GM04504 (cell line): ENCODE data around the gene APBA2.

Experiments used
- DNase-seq: peaks from one replicate; pipeline ENCODE4 v3.0.0-alpha.2; 2012; ENCODE audit warnings: low read depth

The APBA2 gene

DNA sequence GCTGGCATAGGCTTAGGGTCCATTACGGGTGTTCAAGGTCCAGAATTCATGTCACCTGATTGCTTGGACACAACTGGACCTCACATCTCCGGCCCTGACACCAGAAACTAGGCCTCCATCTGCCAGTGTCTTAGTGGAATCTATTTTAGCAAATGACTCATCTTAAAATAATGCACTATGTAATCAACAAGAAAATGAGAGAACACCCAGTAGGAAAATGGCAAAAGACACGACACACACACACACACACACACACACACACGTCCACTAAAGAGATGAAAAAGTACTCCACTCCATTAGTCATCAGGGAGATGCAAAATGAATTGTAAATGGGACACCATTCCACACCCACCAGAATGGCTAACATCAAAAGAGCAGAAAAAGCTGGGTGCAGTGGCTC is 11.2 kb downstream of the APBA2 start:
- no peak for DNase-seq

- DNase-seq = no peak
These were observed 12.2 kb downstream of the APBA2 start for GRCh38 chr15:28897861-28898585.

- no peak for DNase-seq
These were observed 13.4 kb downstream of the APBA2 start for GRCh38 chr15:28899061-28899738.

GRCh38 chr15:28900041-28900891 is 14.5 kb downstream of the APBA2 start:
- DNase-seq = no peak

- DNase-seq = no peak
These were observed 15.3 kb downstream of the APBA2 start for GRCh38 chr15:28900892-28901586.

GRCh38 chr15:28901587-28901980 is 15.8 kb downstream of the APBA2 start:
- DNase-seq = no peak

DNA sequence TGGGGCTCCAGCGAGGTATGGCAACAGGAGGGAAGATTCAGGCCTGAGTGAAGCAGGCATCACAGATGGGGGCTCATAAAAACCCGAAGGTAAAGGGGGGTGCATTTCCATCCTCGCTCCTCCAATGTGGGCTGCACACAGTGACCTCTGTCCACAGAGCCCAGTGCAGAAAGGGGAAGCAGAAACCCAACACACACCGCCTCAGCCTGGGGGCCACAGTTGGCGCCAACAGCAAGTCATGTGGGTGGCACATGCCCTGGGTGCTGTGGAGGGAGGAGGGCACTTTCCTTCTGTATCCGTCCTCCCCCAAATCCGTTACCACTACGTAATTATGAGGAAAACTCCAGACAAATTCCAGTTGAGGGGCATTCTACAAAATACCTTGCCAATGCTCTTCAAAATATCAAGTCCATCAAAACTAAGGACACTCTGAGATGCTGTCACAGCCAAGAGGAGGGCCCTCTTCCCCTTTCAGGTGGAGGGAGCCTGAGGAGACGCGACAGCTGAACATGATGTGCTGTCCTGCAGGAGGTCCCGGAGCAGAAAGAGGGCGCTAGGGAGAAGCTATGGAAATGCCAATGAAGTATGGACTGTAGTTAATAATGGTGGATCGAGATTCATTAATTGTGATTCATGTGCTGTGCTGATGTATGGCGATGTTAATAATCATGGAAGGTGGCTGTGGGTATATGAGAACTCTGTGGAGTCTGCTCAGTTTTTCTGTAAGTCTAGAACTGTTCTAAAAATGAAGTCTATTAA is 16.4 kb downstream of the APBA2 start:
- no peak for DNase-seq

GRCh38 chr15:28902856-28903255 is 17.1 kb downstream of the APBA2 start:
- no peak for DNase-seq

DNA sequence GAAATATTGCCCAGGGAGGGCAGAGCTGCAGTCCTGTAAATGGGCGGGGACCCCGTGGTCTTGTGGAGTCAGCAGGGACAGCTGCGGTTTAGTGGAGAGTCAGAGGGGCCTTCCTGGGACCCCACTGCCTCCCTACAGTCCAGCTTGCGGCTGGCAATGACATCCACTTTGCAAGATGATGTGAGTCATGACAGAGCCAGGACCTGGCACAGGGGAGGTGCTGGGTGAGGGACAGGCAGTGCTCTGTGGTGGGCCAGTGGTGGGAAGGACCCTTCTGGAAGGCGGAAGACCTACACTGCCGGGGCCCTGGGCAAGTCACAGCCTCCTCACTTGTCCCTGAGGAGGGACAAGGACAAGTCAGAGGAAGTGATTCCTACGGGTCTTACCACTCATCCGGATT is 17.8 kb downstream of the APBA2 start:
- no peak for DNase-seq

GRCh38 chr15:28904003-28904402 is 18.2 kb downstream of the APBA2 start:
- no peak for DNase-seq

DNA sequence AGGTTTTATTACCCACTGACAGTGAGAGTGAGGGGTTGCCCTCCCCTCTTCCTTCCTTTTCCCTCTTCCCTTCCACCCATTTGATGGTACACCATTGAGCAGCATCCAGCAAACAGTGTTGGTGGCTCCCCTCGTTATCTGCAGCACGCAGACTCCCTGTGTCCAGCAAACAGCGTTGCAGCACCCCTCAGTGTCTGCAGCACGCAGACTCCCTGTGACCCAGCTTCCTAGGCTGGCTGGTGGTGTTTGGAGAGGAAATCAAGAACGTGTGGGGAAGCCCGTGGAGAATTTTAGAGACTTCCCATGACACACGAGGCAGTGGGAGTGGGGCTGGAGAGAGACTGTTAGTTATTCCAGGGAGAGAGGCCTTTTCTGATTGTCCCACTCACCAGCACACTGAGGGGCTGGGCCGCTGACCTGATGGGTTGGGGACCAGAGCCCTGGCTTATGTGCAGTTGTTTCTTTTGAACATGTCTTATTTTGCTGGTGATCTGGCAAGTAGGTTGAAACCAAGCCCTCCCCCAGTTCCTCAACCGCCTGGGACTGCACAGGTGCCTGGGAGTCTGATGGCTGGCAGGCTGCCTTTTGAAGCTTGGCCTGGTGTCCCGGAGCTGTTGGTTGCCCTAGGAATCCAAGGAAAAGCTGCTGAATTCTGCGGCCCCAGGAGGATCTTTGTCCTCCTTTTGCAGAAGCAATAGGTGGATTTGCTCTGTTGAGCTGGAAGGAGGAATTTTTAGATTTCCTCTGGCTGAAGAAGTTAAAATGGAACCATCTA is 19.0 kb downstream of the APBA2 start:
- no peak for DNase-seq

DNA sequence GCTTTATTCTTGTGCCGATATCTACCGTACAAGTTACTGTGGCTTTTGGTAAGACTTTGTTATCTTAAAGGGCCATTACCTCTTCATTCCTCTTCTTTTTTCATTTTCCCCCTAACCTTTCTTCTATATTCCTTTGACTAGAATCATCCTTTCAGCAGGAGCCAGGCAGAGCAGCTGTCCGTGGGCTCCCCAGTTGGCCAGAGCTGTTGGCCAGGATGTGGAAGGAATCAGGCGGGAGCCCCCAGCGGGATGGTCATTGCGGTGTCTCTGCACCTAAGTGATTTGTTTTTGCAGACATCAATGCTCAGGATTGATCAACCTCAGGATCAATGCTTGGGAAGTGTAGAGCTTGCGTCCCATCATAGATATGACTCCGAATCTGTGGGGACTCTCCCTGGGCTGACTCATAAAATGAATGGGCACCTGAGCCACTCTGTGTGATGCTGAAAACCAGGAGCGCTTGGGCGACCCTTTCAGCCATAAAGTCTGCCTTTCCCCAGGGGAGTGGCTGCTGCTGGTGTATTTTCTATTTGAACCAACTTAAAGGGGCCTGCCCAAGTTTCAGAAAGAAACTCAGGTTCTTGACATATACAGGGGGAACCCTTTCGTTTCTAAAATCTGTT is 21.7 kb downstream of the APBA2 start:
- no peak for DNase-seq

- no peak for DNase-seq
These were observed 24.3 kb downstream of the APBA2 start for GRCh38 chr15:28909958-28910500.

- DNase-seq = no peak
These were observed 25.6 kb downstream of the APBA2 start for GRCh38 chr15:28911310-28911931.

DNA sequence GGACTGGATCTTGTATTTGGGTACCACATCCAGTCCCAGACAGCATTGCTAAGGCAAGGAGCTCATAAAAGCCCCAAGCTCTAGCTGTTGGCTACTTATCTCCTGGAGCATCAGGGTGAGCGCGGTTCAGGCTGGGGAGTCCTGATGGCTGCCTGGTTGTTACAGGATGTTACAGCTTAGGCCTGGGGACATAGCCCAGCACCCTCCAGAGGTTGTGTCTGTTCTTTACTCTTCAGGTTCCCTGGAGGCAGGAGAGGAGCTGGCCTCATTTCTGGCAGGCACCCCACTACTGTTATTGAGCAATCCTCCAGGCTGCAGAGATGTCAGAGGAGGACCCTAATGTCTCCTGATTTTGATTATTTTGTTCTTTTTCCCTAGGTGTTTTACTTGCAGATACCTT is 26.6 kb downstream of the APBA2 start:
- no peak for DNase-seq

GRCh38 chr15:28913171-28913765 is 27.5 kb downstream of the APBA2 start:
- no peak for DNase-seq

DNA sequence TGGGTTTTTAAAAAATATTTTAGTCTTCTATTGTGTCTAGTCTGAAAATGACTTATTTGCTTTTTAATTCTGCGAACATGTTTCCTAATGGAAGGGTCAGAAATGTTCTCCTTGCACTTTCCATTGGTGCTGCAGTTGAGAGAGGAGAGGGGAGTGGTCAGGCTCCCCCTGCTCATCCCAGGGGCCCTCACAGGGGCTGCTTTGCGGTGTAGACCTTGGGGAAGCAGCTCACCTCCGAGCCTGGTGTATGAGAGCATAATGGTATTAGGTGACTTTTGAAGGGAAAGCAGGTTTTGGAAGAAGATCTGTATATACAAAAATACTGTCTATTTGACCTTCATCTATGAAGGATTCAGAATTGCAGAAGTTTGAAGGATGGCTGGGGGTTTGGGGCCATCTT is 28.3 kb downstream of the APBA2 start:
- DNase-seq = no peak

- DNase-seq = no peak
These were observed 28.8 kb downstream of the APBA2 start for GRCh38 chr15:28914483-28915023.
